Uterus (tissue), 4 donors: Measurements from ENCODE around the gene TBK1. TPM values are rescaled to one million over a fixed set of nuclear protein-coding genes. Genes with fewer than 3 reads are reported as not detected.

ENCODE experiments used
- DNase-seq, 2 donors: peaks; one replicate each; pipeline ENCODE4 v3.0.0-alpha.2; 2019 to 2020
- H3K27ac ChIP-seq, 2 donors: fragments of 200-600 bp; sonication (generic); 1 replicate in 1 of 2; 2 replicates in 1 of 2; pipeline ENCODE4 v1.5.1; 2016 to 2018
- H3K27me3 ChIP-seq, 2 donors: fragments of 200-600 bp; sonication (generic); one replicate each; pipeline ENCODE4 v1.5.1; 2018 to 2019; ENCODE audit warnings: control low read depth in 1 of 2
- H3K36me3 ChIP-seq, 2 donors: fragments of 200-600 bp; sonication (generic); one replicate each; pipeline ENCODE4 v1.5.1; 2019; ENCODE audit warnings: control low read depth in 1 of 2
- H3K4me1 ChIP-seq, 2 donors: fragments of 200-600 bp; sonication (generic); one replicate each; pipeline ENCODE4 v1.5.1; 2018 to 2019; ENCODE audit warnings: control low read depth in 1 of 2
- H3K4me3 ChIP-seq, 2 donors: fragments of 200-600 bp; sonication (generic); 1 replicate in 1 of 2; 2 replicates in 1 of 2; pipeline ENCODE4 v1.5.1; 2018 to 2019; ENCODE audit warnings: mild to moderate bottlenecking in 1 of 2
- H3K9me3 ChIP-seq, 2 donors: fragments of 200-600 bp; sonication (generic); one replicate each; pipeline ENCODE4 v1.5.1; 2019; ENCODE audit warnings: control low read depth in 1 of 2
- POLR2A ChIP-seq, 2 donors: fragments of 450-650 bp; IDR thresholded peaks; one replicate each; pipeline ENCODE4 v1.6.1; 2016; ENCODE audit warnings: antibody characterized with exemption in 2 of 2, mild to moderate bottlenecking in 1 of 2, moderate library complexity in 1 of 2
- intact Hi-C: fragments of 100-400 bp; cut with DNase I; formaldehyde crosslinking; loops from one replicate; pipeline ENCODE4 v1.15.1; 2023; ENCODE audit warnings: low total_unique reads
- total RNA-seq, 4 donors: library from RNA; depleted of rRNA in 3 of 4; stranded (reverse); fragments of >200 nt in 3 of 4; gene quantifications; one replicate each; pipeline versions ENCODE4 v1.1.0 to v1.2.4, GENCODE V29; 2014 to 2023
- TF ChIP-seq, protein P1 (sequence below), 4 experiments: fragments of 200-600 bp in 2 of 4; fragments of 450-650 bp in 2 of 4; sonication (generic) in 2 of 4; IDR thresholded peaks; one replicate each; pipeline ENCODE4 v1.5.1; 2016 to 2019; ENCODE audit warnings: antibody characterized with exemption in 4 of 4, mild to moderate bottlenecking in 2 of 4, moderate library complexity in 1 of 4
- donor health status: DM: yes; HTN: yes; CAD: no.

TBK1 gene
- total RNA-seq, 4 donors from 2014 or later, result 16.7 to 37.5 (median 26.0) TPM

DNA sequence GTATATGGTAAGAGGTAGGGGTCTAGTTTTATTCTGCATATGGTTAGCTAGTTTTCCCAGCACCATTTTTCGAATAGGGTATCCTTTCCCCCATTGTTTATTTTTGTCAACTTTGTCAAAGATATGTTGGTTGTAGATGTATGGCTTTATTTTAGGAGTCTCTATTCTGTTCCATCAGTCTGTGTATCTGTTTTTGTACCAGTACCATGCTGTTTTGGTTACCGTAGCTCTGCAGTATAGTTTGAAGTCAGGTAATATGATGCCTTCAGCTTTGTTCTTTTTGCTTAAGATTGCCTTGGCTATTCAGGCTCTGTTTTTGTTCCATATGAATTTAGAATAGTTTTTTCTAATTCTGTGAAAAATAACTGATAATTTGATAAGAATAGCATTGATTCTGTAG, 24.9 kb downstream of the TBK1 start:
- H3K9me3 ChIP-seq, result peaks cover 0 to 7% of the 10 kb centered on the region in 2 donors
- H3K27ac ChIP-seq, result no peak overlapping the region
- no peaks in the 10 kb centered on the region for H3K27me3 ChIP-seq
- TF ChIP-seq, protein P1, sequence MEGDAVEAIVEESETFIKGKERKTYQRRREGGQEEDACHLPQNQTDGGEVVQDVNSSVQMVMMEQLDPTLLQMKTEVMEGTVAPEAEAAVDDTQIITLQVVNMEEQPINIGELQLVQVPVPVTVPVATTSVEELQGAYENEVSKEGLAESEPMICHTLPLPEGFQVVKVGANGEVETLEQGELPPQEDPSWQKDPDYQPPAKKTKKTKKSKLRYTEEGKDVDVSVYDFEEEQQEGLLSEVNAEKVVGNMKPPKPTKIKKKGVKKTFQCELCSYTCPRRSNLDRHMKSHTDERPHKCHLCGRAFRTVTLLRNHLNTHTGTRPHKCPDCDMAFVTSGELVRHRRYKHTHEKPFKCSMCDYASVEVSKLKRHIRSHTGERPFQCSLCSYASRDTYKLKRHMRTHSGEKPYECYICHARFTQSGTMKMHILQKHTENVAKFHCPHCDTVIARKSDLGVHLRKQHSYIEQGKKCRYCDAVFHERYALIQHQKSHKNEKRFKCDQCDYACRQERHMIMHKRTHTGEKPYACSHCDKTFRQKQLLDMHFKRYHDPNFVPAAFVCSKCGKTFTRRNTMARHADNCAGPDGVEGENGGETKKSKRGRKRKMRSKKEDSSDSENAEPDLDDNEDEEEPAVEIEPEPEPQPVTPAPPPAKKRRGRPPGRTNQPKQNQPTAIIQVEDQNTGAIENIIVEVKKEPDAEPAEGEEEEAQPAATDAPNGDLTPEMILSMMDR (IDR thresholded peaks at IDR 0.05), result no peak
- no peak for TF ChIP-seq POLR2A (IDR thresholded peaks at IDR 0.05)
- H3K4me1 ChIP-seq, result no peaks in the 10 kb centered on the region
- no peaks in the 10 kb centered on the region for H3K36me3 ChIP-seq
- intact Hi-C loops, result no loop called here
- no peak overlapping the region for H3K4me3 ChIP-seq
- no peak for DNase-seq

- Histone ChIP-seq H3K27ac (no peak overlapping the region), H3K9me3 (peaks cover 0 to 7% of the 10 kb centered on the region in 2 donors), H3K4me1 (no peaks in the 10 kb centered on the region), H3K36me3 (no peaks in the 10 kb centered on the region), H3K4me3 (no peak overlapping the region), H3K27me3 (no peaks in the 10 kb centered on the region)
- intact Hi-C loops, result no loop called here
- TF ChIP-seq, protein P1 (IDR thresholded peaks at IDR 0.05), result no peak
- TF ChIP-seq POLR2A (IDR thresholded peaks at IDR 0.05), result no peak
- DNase-seq, result no peak
These were observed 26.7 kb downstream of the TBK1 start for GRCh38 chr12:64478661-64479060.

DNA sequence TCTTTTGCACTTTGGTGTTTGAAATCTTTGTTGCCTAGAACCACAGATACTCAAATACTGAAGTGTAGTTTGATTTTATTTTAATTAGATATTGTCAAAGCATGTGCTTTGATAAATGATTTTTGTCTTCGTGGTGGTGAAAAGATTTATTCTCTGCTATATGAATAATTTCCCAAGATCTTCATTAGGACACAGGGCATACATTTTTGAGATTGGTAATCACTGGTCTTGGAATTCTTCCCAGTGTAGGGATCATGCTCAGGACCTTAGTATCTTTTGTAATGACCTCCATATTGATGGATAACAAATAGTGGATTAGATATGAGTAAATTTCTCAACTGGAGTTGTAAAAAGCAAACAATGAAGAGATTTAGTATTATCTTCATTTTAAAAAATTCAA, 28.2 kb downstream of the TBK1 start:
- no peaks in the 10 kb centered on the region for H3K36me3 ChIP-seq
- H3K4me1 ChIP-seq, result no peaks in the 10 kb centered on the region
- no peaks in the 10 kb centered on the region for H3K27me3 ChIP-seq
- H3K4me3 ChIP-seq, result no peak overlapping the region
- intact Hi-C loops, result no loop called here
- TF ChIP-seq, protein P1 (IDR thresholded peaks at IDR 0.05), result no peak
- no peak for TF ChIP-seq POLR2A (IDR thresholded peaks at IDR 0.05)
- DNase-seq, result no peak
- no peak overlapping the region for H3K27ac ChIP-seq
- H3K9me3 ChIP-seq, result peaks cover 0 to 5% of the 10 kb centered on the region in 2 donors

GRCh38 chr12:64486657-64487056, 34.7 kb downstream of the TBK1 start:
- no peak overlapping the region for H3K4me3 ChIP-seq
- no peaks in the 10 kb centered on the region for H3K9me3 ChIP-seq
- H3K36me3 ChIP-seq, result no peaks in the 10 kb centered on the region
- no peak overlapping the region for H3K27ac ChIP-seq
- no peak for TF ChIP-seq POLR2A (IDR thresholded peaks at IDR 0.05)
- TF ChIP-seq, protein P1 (IDR thresholded peaks at IDR 0.05), result no peak
- no peaks in the 10 kb centered on the region for H3K27me3 ChIP-seq
- DNase-seq, result no peak
- no peaks in the 10 kb centered on the region for H3K4me1 ChIP-seq
- intact Hi-C loops, result no loop called here

DNA sequence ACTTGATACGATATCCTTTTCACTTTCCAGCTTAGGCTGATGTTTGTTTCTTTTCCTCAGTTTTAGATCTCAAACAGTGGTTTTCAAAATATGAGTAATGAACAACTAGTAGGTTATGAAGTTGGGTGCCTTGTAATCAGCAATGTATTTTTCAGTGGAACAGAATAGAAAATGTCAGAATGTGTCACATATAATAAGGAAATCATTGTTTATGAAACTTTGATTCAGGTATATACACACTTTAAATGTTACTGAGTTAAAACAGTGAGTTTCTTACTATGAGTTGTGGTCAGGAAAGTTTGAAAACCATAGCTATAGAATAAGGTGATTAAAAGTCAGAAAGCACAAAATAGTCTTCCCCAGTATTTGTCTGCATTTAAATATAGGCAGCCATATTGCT, 39.8 kb downstream of the TBK1 start:
- no peak for TF ChIP-seq POLR2A (IDR thresholded peaks at IDR 0.05)
- TF ChIP-seq, protein P1 (IDR thresholded peaks at IDR 0.05), result no peak
- Histone ChIP-seq H3K4me1 (no peaks in the 10 kb centered on the region), H3K4me3 (no peak overlapping the region)

More for the DNA sequence above, 39.8 kb downstream of the TBK1 start:
- no peaks in the 10 kb centered on the region for H3K9me3 ChIP-seq
- intact Hi-C loops, result no loop called here
- no peaks in the 10 kb centered on the region for H3K36me3 ChIP-seq
- no peaks in the 10 kb centered on the region for H3K27me3 ChIP-seq
- no peak for DNase-seq
- no peak overlapping the region for H3K27ac ChIP-seq
